Measurements from ENCODE around the gene KLK10. TPM values are rescaled to one million over a fixed set of nuclear protein-coding genes. Genes with fewer than 3 reads are reported as not detected.

KLK10 gene
- total RNA-seq, 1 experiment from 2014 or later: 33.6 TPM

- no peaks in the 10 kb centered on the region for H3K9me3 ChIP-seq (ENCODE audit: control insufficient read depth in 1 of 2, insufficient read depth in 1 of 2, low read depth in 1 of 2, low read length in 2 of 2)
- no peak overlapping the region for H3K9ac ChIP-seq (ENCODE audit: low read length)
- RAD21 ChIA-PET (ENCODE audit: low non-redundant PET in 1 of 2, low total read pairs in 2 of 2, uncharacterized antibody in 2 of 2, unreplicated experiment in 2 of 2): no interaction called here
- CTCF ChIA-PET: no interaction called here
- H3K4me2 ChIP-seq (ENCODE audit: low read length): peak overlapping the region; percentile 11; the same call in 1 of the 2 replicates
- no peaks in the 10 kb centered on the region for H4K20me1 ChIP-seq (ENCODE audit: insufficient read depth)
- no peaks in the 10 kb centered on the region for H3K79me2 ChIP-seq (ENCODE audit: insufficient read depth, low read length)
- peaks cover 2 to 27% of the 10 kb centered on the region in 2 experiments; a peak in 1 of 4 replicates for H3K4me1 ChIP-seq (ENCODE audit: control insufficient read depth in 1 of 2, insufficient read depth in 2 of 2, low read length in 2 of 2)
- H3K27me3 ChIP-seq (ENCODE audit: insufficient read depth, low read length): no peaks in the 10 kb centered on the region
- H3K36me3 ChIP-seq (ENCODE audit: control insufficient read depth in 1 of 2, insufficient read depth in 2 of 2, low read length in 2 of 2): no peaks in the 10 kb centered on the region
- ATAC-seq (no peak), DNase-seq (ENCODE audit: low read depth, low spot score) (no peak)
- TF ChIP-seq YY1 (IDR thresholded peaks at IDR 0.05; ENCODE audit: extremely low read depth, insufficient replicate concordance, low read depth, low read length) (no peak), SIN3A (IDR thresholded peaks at IDR 0.05; ENCODE audit: low read depth) (no peak), ATF3 (IDR thresholded peaks at IDR 0.05) (no peak), CBX3 (IDR thresholded peaks at IDR 0.05; ENCODE audit: low read depth) (no peak)
- BruUV-seq (replicated peaks): no TSS peak
- H3K4me3 ChIP-seq (replicated peaks in 1 of 2; ENCODE audit: low read depth in 1 of 2, low read length in 2 of 2): no peak overlapping the region
- POLR2A ChIA-PET: no interaction called here
- no peaks in the 10 kb centered on the region for H3K9me2 ChIP-seq (ENCODE audit: insufficient read depth)
- no peak overlapping the region for H3K27ac ChIP-seq (ENCODE audit: low read depth, low read length)
- H2AFZ ChIP-seq (ENCODE audit: low read depth, low read length, poor library complexity, severe bottlenecking): no peak overlapping the region
- intact Hi-C loops (cut with micrococcal nuclease): no loop called here
Observed at GRCh38 chr19:51010066-51010795, 9.3 kb downstream of the KLK10 start.

DNA sequence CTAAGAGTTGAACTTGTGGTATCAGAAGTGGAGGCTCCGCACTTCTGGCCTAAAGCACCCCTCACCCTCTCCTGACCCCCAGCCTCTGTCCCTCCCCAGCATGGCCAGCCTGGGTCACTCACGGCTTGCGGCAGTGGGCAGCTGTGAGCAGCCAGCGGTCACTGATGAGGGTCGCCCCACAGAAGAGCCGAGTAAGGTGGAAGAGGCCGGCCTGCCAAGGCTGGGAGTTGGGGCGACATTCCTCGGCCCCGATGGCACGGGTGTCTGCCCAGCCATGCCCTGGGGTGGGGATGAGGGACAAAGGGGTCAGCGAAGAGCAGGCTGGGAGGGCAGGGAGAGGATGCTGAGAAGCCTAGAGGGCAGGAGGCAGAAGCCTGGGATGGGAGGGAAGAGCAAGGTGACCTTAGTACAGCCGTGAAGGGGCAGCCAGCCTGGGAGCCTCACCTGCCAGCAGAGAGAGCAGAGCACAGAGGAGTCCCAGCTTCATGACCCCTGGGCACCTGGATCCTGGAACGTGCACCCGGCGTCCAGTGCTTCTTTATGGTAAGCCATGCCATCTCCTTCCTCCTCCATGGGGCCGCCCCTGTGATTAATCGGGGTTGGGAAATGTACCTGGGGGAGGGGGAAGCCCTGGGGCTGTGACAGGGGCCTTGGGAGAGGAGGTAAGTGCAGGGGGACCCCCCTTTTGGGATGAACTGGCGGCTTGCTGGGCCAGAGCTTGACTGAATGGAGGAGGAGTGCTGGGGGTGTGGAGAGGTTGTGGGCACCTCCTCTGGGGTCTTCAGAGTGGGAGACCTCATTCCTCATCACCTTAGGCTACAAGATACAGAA is 10.2 kb downstream of the KLK10 start:
- no peak overlapping the region for H2AFZ ChIP-seq (ENCODE audit: low read depth, low read length, poor library complexity, severe bottlenecking)
- H3K9me3 ChIP-seq (ENCODE audit: control insufficient read depth in 1 of 2, insufficient read depth in 1 of 2, low read depth in 1 of 2, low read length in 2 of 2): no peaks in the 10 kb centered on the region
- ChIA-PET RAD21 (ENCODE audit: low non-redundant PET in 1 of 2, low total read pairs in 2 of 2, uncharacterized antibody in 2 of 2, unreplicated experiment in 2 of 2) (no interaction called here), CTCF (no interaction called here), POLR2A (no interaction called here)
- no peak for DNase-seq (ENCODE audit: low read depth, low spot score)
- H3K4me1 ChIP-seq (ENCODE audit: control insufficient read depth in 1 of 2, insufficient read depth in 2 of 2, low read length in 2 of 2): peaks cover 2 to 27% of the 10 kb centered on the region in 2 experiments; a peak in 1 of 4 replicates
- H3K79me2 ChIP-seq (ENCODE audit: insufficient read depth, low read length): no peaks in the 10 kb centered on the region
- H3K27ac ChIP-seq (ENCODE audit: low read depth, low read length): no peak overlapping the region
- no peaks in the 10 kb centered on the region for H4K20me1 ChIP-seq (ENCODE audit: insufficient read depth)
- BruUV-seq (replicated peaks): no TSS peak
- H3K36me3 ChIP-seq (ENCODE audit: control insufficient read depth in 1 of 2, insufficient read depth in 2 of 2, low read length in 2 of 2): no peaks in the 10 kb centered on the region
- no peak overlapping the region for H3K9ac ChIP-seq (ENCODE audit: low read length)
- H3K4me2 ChIP-seq (ENCODE audit: low read length): no peak overlapping the region
- TF ChIP-seq REST (IDR thresholded peaks at IDR 0.05; ENCODE audit: low read depth) (no peak), ZBTB33 (IDR thresholded peaks at IDR 0.05; ENCODE audit: extremely low read depth, insufficient replicate concordance, low read length) (no peak), JUND (IDR thresholded peaks at IDR 0.05) (no peak), EZH2phosphoT487 (IDR thresholded peaks at IDR 0.05; ENCODE audit: borderline replicate concordance) (no peak), CEBPB (IDR thresholded peaks at IDR 0.05; ENCODE audit: low read depth) (no peak), ATF3 (IDR thresholded peaks at IDR 0.05) (no peak), SIN3A (IDR thresholded peaks at IDR 0.05; ENCODE audit: low read depth) (no peak), ZFX (IDR thresholded peaks at IDR 0.05) (no peak), POLR2A (IDR thresholded peaks at IDR 0.05; ENCODE audit: borderline replicate concordance, extremely low read depth, insufficient read depth, insufficient read length) (no peak)
- no peaks in the 10 kb centered on the region for H3K9me2 ChIP-seq (ENCODE audit: insufficient read depth)
- no peak for ATAC-seq
- no peaks in the 10 kb centered on the region for H3K27me3 ChIP-seq (ENCODE audit: insufficient read depth, low read length)
- intact Hi-C loops (cut with micrococcal nuclease): no loop called here
- no peak overlapping the region for H3K4me3 ChIP-seq (replicated peaks in 1 of 2; ENCODE audit: low read depth in 1 of 2, low read length in 2 of 2)
